Measurements from ENCODE around the gene ERC1.
A peak's percentile ranks its signal among the peaks of the same experiment; 100 is the strongest.

The ERC1 gene

DNA sequence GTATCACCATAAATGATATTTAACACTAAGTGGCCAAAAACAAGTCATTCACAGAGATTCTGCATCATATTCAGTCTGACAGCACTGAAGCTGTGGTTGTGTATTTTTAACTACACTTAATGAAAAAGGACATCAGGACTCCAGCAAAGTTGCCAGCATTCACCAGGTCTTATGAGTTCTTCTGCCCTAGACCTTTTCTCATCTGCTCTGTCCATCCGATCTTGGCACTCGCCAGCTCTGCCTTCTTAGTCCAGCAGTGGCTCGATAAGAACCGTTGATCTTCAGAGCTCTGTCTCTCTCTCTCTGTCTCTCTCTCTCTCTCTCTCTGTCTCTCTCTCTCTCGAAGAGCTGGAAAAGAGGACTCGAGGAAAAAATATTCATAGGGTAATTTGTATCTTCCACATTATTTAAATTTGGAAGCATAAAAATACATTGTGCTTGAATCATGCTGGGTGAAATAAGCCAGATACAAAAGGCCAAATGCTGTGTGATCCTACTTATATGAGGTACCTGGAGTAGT lies 371.2 kb downstream of the ERC1 start:
- DNase-seq (ENCODE audit: insufficient read length, low spot score) (no peak), FAIRE-seq (no peak)
- no peak for TF ChIP-seq POU2F2 (IDR thresholded peaks at IDR 0.05; ENCODE audit: low read depth, low read length)
- no peak for TF ChIP-seq TAF1 (IDR thresholded peaks at IDR 0.05; ENCODE audit: low read depth, low read length)
- no peak for TF ChIP-seq POLR2A (IDR thresholded peaks at IDR 0.05; ENCODE audit: low read depth, low read length)
- no peak for TF ChIP-seq PAX5 (IDR thresholded peaks at IDR 0.05; ENCODE audit: insufficient read depth, low read length, severe bottlenecking)
- TF ChIP-seq SPI1 (IDR thresholded peaks at IDR 0.05; ENCODE audit: low read depth, low read length) = no peak
- no peak for TF ChIP-seq POLR2AphosphoS5 (IDR thresholded peaks at IDR 0.05; ENCODE audit: low read depth, low read length)

DNA sequence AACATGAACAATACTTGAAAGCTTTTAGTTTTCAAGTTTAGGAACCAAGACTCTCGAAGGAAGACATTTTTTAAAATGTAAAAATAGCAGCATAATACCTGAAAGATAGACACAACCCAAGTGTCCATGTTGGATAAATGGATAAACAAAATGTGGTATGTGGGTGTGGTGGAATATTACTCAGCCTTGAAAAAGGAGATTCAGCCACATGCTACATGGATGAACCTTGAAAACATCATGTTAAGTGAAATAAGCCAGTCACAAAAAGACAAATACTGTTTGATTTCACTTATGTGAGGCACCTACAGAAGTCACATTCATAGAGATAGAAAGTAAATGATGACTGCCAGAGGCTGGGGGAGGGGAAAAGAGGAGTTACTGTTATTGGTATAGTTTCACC lies 374.7 kb downstream of the ERC1 start:
- DNase-seq (ENCODE audit: insufficient read length, low spot score) (no peak), FAIRE-seq (no peak)
- TF ChIP-seq SPI1 (IDR thresholded peaks at IDR 0.05; ENCODE audit: low read depth, low read length) = no peak

DNA sequence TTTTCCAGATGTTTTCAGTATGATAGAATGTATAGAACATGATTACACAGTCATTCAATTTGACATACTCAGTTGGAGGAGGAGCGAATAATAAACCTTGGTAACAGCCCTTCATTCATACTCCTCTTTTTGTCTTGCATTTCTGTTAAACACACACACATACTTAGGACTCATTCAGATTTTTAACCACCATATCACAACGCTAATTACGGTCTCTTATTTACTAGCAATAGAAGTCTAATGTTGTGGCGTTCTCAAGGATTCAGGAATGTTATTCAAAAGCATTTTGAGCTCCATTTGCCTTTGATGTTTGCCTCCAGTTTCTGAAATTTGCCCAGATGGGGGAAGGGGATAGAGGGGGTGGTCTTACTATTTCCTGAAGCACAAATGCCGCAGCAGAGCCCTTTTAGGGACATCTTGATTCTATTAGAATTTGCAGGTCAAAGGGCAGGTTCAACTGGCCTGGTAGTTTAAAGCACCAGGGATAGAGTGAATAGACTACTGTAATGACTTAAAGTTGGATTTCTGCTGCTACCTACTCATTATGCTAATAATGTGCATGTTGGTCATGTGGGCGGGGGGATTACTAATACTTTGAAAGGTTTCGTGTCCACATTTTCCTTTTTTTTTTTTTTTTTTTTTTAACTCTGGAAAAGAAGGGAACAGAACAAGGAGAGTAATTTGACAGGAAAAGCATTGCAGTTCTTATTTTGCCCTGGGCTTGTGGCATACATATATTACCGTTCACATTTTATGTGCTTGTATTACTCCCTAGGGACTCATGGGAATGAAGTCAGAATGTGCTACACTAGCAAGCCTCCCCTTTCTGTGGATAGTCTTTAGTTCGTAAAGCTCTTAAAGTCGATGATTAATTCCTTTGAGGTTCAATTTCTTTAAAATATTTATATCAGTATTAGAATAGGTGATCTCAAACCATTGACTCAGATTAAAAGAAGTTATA lies 376.6 kb downstream of the ERC1 start:
- TF ChIP-seq POLR2AphosphoS5 (IDR thresholded peaks at IDR 0.05; ENCODE audit: low read depth, low read length) = no peak
- no peak for TF ChIP-seq POU2F2 (IDR thresholded peaks at IDR 0.05; ENCODE audit: low read depth, low read length)
- no peak for TF ChIP-seq PAX5 (IDR thresholded peaks at IDR 0.05; ENCODE audit: insufficient read depth, low read length, severe bottlenecking)
- TF ChIP-seq SPI1 (IDR thresholded peaks at IDR 0.05; ENCODE audit: low read depth, low read length) = no peak
- DNase-seq (ENCODE audit: insufficient read length, low spot score) (no peak), FAIRE-seq (no peak)

DNA sequence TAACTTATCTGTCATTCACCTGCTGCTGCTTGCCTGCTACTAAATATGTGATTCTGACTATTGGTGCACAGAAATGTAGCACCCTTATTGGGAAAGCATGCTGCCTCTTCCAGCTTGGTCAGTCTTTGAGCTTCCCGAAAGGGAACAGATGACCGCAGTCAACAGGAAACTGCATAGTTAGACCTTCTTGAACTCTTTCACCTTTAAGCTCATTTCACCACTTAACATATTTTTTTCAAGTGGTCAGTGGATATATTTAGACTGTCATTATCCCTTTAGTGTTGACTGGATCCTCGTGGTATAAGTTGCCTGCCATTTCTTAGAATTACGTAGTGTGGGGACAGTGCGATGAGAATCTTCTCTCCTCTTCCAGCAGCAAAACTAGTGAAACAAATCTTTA lies 378.4 kb downstream of the ERC1 start:
- FAIRE-seq = no peak
- no peak for TF ChIP-seq POLR2A (IDR thresholded peaks at IDR 0.05; ENCODE audit: low read depth, low read length)
- no peak for TF ChIP-seq PAX5 (IDR thresholded peaks at IDR 0.05; ENCODE audit: insufficient read depth, low read length, severe bottlenecking)
- no peak for TF ChIP-seq POLR2AphosphoS5 (IDR thresholded peaks at IDR 0.05; ENCODE audit: low read depth, low read length)
- no peak for TF ChIP-seq SPI1 (IDR thresholded peaks at IDR 0.05; ENCODE audit: low read depth, low read length)
- TF ChIP-seq POU2F2 (IDR thresholded peaks at IDR 0.05; ENCODE audit: low read depth, low read length) = no peak
- no peak for TF ChIP-seq TAF1 (IDR thresholded peaks at IDR 0.05; ENCODE audit: low read depth, low read length)
- DNase-seq (ENCODE audit: insufficient read length, low spot score) = no peak

DNA sequence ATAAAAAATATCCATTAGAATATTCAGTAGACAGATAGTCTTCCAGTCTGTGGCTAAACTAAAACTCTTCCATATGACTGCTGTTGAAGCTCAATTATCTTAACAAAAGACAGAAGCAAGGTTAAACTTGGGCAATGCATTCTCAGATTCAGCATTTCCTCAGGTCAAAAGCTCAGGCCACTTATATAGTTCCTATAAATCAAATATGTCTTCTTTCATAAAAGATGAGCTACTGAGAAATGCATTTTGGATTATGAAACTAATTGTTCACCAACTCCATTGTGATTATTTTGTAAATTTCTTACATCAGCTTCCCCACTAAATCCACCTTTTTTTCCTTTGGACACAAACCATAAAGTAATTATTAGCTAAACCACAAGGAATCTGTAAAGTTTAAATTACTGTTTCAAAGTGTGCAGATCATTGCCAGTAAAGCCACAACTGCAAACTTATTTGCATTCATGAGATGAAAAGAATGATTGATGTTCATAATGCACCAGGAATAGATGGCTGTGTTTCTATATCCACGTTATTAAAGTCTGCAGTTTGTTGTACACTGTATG lies 379.0 kb downstream of the ERC1 start:
- DNase-seq (ENCODE audit: insufficient read length, low spot score) (no peak), FAIRE-seq (no peak)
- no peak for TF ChIP-seq POLR2AphosphoS5 (IDR thresholded peaks at IDR 0.05; ENCODE audit: low read depth, low read length)
- TF ChIP-seq SPI1 (IDR thresholded peaks at IDR 0.05; ENCODE audit: low read depth, low read length) = no peak
- no peak for TF ChIP-seq TAF1 (IDR thresholded peaks at IDR 0.05; ENCODE audit: low read depth, low read length)
- no peak for TF ChIP-seq POU2F2 (IDR thresholded peaks at IDR 0.05; ENCODE audit: low read depth, low read length)
- no peak for TF ChIP-seq POLR2A (IDR thresholded peaks at IDR 0.05; ENCODE audit: low read depth, low read length)
- TF ChIP-seq PAX5 (IDR thresholded peaks at IDR 0.05; ENCODE audit: insufficient read depth, low read length, severe bottlenecking) = no peak

DNA sequence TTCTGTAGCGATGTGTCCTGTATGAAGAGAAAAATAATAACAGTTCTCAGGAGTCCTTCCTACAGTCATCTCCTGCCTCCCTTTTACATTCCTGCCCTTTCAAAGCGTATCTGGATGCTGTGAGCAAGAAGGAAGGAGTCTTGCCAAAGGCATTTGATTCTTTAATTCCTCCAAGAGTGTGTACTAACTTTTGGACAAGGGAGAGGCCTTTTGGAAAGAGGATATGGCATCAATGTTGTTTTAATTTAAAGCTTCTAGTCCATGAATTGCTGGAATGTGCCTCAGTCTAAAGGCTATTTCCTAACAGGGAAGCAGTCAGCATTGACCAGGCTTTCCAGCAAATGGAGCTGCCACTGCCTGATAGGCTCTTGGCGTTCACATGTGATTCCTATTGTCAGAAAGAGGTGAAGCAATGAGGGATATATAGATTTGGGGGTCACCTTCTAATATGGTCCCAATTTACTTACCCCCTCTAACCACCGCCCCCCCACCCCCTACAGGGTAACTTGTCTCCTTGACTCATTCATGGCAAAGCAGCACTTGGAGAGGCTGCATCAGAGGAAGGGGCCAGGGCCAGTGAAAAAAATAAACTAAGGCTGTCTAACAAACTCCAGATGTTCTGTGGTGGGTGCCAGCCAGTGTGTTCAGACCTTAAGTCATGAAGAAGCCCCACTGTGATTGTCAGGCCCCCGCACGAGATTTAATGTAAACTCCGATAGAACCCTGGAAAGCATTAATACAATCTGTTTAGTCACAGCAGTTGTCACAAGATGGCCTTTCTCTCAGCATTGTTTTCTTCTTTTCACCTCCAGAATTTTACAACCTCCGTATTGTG lies 383.1 kb downstream of the ERC1 start:
- DNase-seq (ENCODE audit: insufficient read length, low spot score) (no peak), FAIRE-seq (no peak)
- TF ChIP-seq POLR2A (IDR thresholded peaks at IDR 0.05; ENCODE audit: low read depth, low read length) (no peak), POLR2AphosphoS5 (IDR thresholded peaks at IDR 0.05; ENCODE audit: low read depth, low read length) (no peak), POU2F2 (IDR thresholded peaks at IDR 0.05; ENCODE audit: low read depth, low read length) (no peak), SPI1 (IDR thresholded peaks at IDR 0.05; ENCODE audit: low read depth, low read length) (no peak), TAF1 (IDR thresholded peaks at IDR 0.05; ENCODE audit: low read depth, low read length) (no peak), PAX5 (IDR thresholded peaks at IDR 0.05; ENCODE audit: insufficient read depth, low read length, severe bottlenecking) (no peak)

DNA sequence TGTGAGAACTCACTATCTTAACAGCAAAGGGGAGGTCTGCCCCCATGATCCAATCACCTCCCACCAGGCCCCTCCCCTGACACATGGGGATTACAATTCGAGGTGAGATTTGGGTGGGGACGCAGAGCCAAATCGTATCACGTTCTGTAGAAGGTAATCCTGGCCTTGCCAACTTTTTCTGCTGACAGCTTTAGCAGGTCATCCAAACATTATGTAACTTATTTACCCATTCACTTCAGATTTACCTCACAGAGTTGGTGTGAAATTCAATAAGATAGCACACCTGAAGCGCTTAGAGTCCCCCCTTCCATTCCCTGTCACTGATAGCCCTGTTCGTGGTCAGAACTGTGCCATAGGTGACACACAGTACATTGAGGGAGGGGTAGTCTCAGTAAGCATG lies 384.3 kb downstream of the ERC1 start:
- no peak for FAIRE-seq
- TF ChIP-seq TAF1 (IDR thresholded peaks at IDR 0.05; ENCODE audit: low read depth, low read length) = no peak
- DNase-seq (ENCODE audit: insufficient read length, low spot score) = no peak

DNA sequence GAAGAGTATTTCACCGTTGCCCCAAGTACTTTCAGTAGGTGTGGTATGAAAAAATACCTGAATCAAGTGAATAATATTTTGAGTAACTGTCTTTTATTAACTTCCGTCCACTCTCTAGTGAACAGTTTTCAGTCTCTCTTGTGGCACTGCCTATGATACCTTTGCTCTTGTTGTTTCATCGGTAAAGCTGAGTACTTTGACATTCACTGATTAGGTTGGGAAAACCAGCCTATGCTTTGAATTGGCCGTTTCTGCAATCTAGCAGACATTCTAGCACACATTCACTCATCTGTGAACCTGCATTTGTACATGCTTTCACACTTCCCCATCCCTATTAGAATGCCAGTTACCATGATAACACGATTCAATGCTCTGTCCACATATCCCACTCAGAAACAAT lies 386.1 kb downstream of the ERC1 start:
- no peak for DNase-seq (ENCODE audit: insufficient read length, low spot score)
- TF ChIP-seq POLR2AphosphoS5 (IDR thresholded peaks at IDR 0.05; ENCODE audit: low read depth, low read length) (no peak), POLR2A (IDR thresholded peaks at IDR 0.05; ENCODE audit: low read depth, low read length) (no peak), PAX5 (IDR thresholded peaks at IDR 0.05; ENCODE audit: insufficient read depth, low read length, severe bottlenecking) (no peak), TAF1 (IDR thresholded peaks at IDR 0.05; ENCODE audit: low read depth, low read length) (no peak), POU2F2 (IDR thresholded peaks at IDR 0.05; ENCODE audit: low read depth, low read length) (no peak), SPI1 (IDR thresholded peaks at IDR 0.05; ENCODE audit: low read depth, low read length) (no peak)
- peak; percentile 43 for FAIRE-seq

DNA sequence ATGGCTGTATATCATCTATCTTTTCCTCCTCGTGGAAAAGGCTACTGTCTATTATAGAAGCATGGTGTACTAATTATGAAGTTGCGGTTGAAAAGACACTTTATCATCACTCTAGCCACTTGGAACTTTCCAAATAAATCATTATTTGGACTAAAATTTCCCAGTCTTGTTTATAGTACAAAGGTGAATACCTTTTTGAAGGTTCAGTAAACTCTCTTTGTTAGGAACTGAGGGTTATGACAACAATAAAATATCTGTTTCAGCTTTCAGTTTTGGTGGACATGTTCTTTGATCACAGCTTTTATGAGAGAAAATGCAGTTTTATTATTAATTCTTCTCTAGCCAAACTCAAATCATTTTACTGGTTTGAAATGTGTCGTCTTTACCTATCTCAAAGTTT lies 386.7 kb downstream of the ERC1 start:
- TF ChIP-seq POLR2AphosphoS5 (IDR thresholded peaks at IDR 0.05; ENCODE audit: low read depth, low read length) = no peak
- TF ChIP-seq PAX5 (IDR thresholded peaks at IDR 0.05; ENCODE audit: insufficient read depth, low read length, severe bottlenecking) = no peak
- no peak for TF ChIP-seq POU2F2 (IDR thresholded peaks at IDR 0.05; ENCODE audit: low read depth, low read length)
- TF ChIP-seq SPI1 (IDR thresholded peaks at IDR 0.05; ENCODE audit: low read depth, low read length) = no peak
- TF ChIP-seq TAF1 (IDR thresholded peaks at IDR 0.05; ENCODE audit: low read depth, low read length) = no peak
- no peak for TF ChIP-seq POLR2A (IDR thresholded peaks at IDR 0.05; ENCODE audit: low read depth, low read length)
- DNase-seq (ENCODE audit: insufficient read length, low spot score) (no peak), FAIRE-seq (no peak)
